ENCODE data around the gene FGF3.

- TF ChIP-seq CTCF (IDR thresholded peaks at IDR 0.05) (no peak), EZH2phosphoT487 (IDR thresholded peaks at IDR 0.05) (no peak)
Measured at GRCh38 chr11:69828971-69829344, 9.7 kb upstream of the FGF3 start.

All from neural progenitor cell (in vitro differentiated cells).